Ovary (tissue), 3 donors: Measurements from ENCODE around the gene GNG8.

Source experiments
- CTCF ChIP-seq, 3 donors: fragments of 450-650 bp in 2 of 3; fragments of 200-600 bp in 1 of 3; IDR thresholded peaks; one replicate each; pipeline versions ENCODE4 v1.5.1 to v1.8.0; 2016 to 2022; ENCODE audit warnings: antibody characterized with exemption in 3 of 3, mild to moderate bottlenecking in 1 of 3
- EP300 ChIP-seq: sonication (generic); formaldehyde crosslinking; IDR thresholded peaks from one replicate; pipeline ENCODE4 v1.6.1; 2017; ENCODE audit warnings: antibody characterized with exemption
- donor health status: DM: no; HTN: no; CAD: no.

GRCh38 chr19:46650445-46650844 is 14.4 kb upstream of the GNG8 start:
- TF ChIP-seq CTCF (IDR thresholded peaks at IDR 0.05), result no peak
- TF ChIP-seq EP300, result no peak
